PC-9 (cell line): ENCODE data around the gene ARHGAP22.

Experiments
- CTCF ChIP-seq: fragments of 200-600 bp; sonication (generic); conservative IDR thresholded peaks from 2 replicates; pipeline ENCODE4 v1.6.1; 2017; ENCODE audit warnings: mixed run types, antibody characterized with exemption, mild to moderate bottlenecking, moderate library complexity
- EZH2 ChIP-seq: fragments of 200-600 bp; sonication (generic); IDR thresholded peaks from 2 replicates; pipeline ENCODE4 v1.8.0; 2017; ENCODE audit warnings: antibody characterized with exemption, low read depth

- TF ChIP-seq EZH2 (no peak), CTCF (no peak)
Measured at GRCh38 chr10:48453451-48454301, 151.2 kb downstream of the ARHGAP22 start.
